Kidney epithelial cell (primary cell): ENCODE data around the gene TEDC1. TPM values are rescaled to one million over a fixed set of nuclear protein-coding genes. Genes with fewer than 3 reads are reported as not detected.
A peak's percentile ranks its signal among the peaks of the same experiment; 100 is the strongest.

ENCODE experiments used
- DNase-seq: peaks from one replicate; pipeline ENCODE4 v3.0.0-alpha.2; 2010; ENCODE audit warnings: low read depth
- H3K27me3 ChIP-seq: 2 replicates; pipeline ENCODE4 v1.6.0; 2011; ENCODE audit warnings: low read length; ENCODE audit not compliant: control insufficient read depth, insufficient read depth
- H3K36me3 ChIP-seq: 2 replicates; pipeline ENCODE4 v1.5.1; 2011; ENCODE audit warnings: low read length; ENCODE audit not compliant: control insufficient read depth, insufficient read depth
- H3K4me3 ChIP-seq: 2 replicates; pipeline ENCODE4 v1.5.1; 2011; ENCODE audit warnings: low read depth, mild to moderate bottlenecking, control low read depth, low read length
- CTCF ChIP-seq: IDR thresholded peaks from 2 replicates; pipeline ENCODE4 v1.5.1; 2011; ENCODE audit warnings: mild to moderate bottlenecking, moderate library complexity, low read length, control low read depth, inconsistent platforms; ENCODE audit not compliant: insufficient read depth, poor library complexity, severe bottlenecking
- total RNA-seq: library from RNA; depleted of rRNA; stranded (reverse); fragments of >200 nt; gene quantifications from 2 replicates; pipeline ENCODE4 v1.2.3, GENCODE V29; 2015

TEDC1 gene
- total RNA-seq, 1 donor from 2014 or later: 7.1 TPM

DNA sequence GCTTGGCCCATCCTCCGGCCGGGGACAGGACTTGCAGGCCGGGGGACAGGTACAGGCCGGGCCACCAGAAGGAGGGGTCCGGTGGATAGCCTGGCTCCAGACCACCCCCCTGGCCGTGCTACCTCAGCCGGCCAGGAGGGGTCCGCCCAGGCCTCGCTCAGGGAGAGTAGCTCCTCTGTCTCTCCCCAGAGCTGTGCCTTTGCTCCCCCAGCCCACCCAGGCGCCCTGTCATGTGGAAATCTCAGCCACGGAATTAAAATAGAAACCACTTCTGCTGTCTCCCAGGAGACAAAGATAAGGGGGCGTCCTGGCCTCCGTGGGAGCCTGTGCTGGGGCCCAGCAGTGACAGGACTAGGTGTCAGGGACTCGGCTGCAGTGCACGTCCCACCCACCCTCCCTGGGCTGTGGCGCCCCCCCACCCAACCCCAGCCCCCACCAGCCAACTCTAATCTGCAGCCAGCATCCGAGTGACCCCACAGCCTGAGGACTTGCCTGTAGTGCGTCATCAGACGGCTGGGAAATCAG lies 19.7 kb upstream of the TEDC1 start:
- DNase-seq: no peak
- no peaks in the 10 kb centered on the region for H3K27me3 ChIP-seq
- H3K36me3 ChIP-seq: no peaks in the 10 kb centered on the region
- no peak overlapping the region for H3K4me3 ChIP-seq
- peak; percentile 24 for TF ChIP-seq CTCF

DNA sequence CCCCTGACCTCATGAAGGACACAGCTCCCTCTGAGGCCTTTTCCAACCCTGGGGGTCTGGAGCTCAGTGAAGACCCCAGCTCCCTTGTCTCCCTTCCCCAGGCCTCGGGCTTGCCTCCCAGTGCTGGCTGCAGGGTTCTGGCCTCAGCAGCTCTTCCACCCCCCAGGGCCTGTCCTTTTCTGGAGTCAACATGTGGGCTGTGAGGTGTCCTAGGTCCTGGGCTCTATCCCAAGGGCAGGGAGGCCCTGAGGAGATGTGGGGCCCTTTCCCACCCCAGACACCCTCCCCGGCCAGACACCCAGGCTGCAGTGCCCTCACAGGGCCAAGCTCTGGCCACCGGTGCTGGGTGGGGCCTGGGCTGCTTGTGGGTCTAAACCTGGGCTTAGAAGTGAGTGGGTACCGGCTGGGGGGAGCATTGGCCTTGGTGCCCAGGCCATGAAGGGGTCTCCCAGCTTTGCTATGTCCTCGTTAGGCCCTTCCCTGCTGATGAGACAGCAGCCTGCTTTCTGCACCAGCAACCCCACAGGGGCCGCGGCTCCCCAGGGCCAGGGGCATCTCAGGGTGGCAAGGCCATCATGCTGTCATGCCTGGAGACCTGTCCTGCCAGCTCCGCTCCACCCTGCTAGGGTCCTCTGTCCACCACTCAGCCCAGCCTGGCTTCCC lies 19.1 kb upstream of the TEDC1 start:
- H3K4me3 ChIP-seq: no peak overlapping the region
- DNase-seq: no peak
- no peaks in the 10 kb centered on the region for H3K27me3 ChIP-seq
- no peak for TF ChIP-seq CTCF
- no peaks in the 10 kb centered on the region for H3K36me3 ChIP-seq

DNA sequence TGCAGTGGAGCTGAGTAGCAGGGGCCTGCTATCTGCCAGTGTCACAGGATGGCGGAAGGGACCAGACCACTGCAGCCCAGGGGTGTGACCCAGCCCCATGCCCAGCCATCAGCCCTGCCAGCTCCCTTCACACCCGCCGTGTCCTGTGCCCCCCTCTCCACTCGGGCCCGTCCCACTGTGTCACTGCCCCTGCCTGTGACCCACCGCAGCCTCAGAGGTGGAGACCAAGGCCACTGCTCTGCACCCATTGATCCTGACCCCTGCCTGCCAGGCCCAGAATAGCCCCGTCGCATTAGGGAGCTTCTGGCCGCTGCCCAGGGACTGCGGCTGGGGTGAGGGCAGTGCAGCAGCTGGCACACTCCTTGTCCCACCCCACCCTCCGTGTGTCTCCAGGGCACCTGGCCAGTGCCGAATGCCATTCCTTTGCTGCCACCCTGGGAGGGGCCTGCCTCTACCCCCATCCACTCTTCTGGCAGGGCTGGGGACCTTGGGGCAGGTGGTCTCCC lies 18.5 kb upstream of the TEDC1 start:
- DNase-seq: no peak
- H3K36me3 ChIP-seq: no peaks in the 10 kb centered on the region
- no peaks in the 10 kb centered on the region for H3K27me3 ChIP-seq
- TF ChIP-seq CTCF: peak; percentile 7
- H3K4me3 ChIP-seq: no peak overlapping the region

DNA sequence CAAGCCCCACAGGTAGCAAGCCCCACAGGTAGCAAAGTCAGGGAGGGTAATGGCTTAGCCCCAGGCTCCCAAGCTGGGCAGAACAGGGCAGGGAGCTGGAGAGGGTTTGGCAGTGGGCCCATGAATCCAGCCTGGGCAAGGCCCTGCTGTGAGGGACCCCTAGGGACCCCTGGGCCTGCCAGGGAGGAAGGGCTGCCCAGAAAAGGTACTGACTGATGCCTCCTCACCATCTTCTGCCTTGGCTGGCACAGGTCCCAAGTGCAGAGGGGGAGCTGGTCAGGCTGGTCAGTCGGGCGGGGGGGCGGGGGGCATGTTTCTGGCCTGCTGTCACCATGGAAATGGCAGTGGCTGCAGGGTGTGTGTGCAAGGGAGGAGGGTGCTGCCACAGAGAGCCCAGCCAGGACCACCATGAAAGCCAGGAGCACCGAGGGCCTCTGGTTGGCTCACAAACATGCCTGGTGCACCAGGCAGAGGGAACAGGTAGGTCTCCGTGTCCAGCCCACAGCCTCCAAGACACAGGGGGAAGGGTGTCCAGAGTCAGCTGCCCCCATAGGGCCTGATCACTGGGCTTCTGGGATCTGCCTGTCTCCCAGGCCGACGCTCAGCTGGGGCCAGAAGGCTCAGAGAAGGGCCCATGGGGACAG lies 17.9 kb upstream of the TEDC1 start:
- Histone ChIP-seq H3K4me3 (peak overlapping the region; percentile 86), H3K27me3 (no peaks in the 10 kb centered on the region), H3K36me3 (no peaks in the 10 kb centered on the region)
- TF ChIP-seq CTCF: no peak
- no peak for DNase-seq

GRCh38 chr14:105473677-105474482 lies 17.2 kb upstream of the TEDC1 start:
- H3K36me3 ChIP-seq: no peaks in the 10 kb centered on the region
- no peak for TF ChIP-seq CTCF
- H3K27me3 ChIP-seq: no peaks in the 10 kb centered on the region
- peak overlapping the region; percentile 86 for H3K4me3 ChIP-seq
- DNase-seq: peak; percentile 75
